ENCODE measurements around the gene F8. TPM values are rescaled to one million over a fixed set of nuclear protein-coding genes. Genes with fewer than 3 reads are reported as not detected.
A peak's percentile ranks its signal among the peaks of the same experiment; 100 is the strongest.
"Not testable (repeated sequence)": the region's sequence is repeated elsewhere in the genome, so short reads cannot be mapped to it uniquely, and the experiment has no call there.

F8 gene
- total RNA-seq, 1 experiment from 2014 or later, result 3.3 TPM

GRCh38 chrX:154850957-154851611 lies 171.4 kb downstream of the F8 start:
- Histone ChIP-seq H3K36me3 (no peaks in the 10 kb centered on the region), H3K4me1 (replicated peaks) (no peaks in the 10 kb centered on the region), H3K9me3 (replicated peaks) (no peaks in the 10 kb centered on the region), H3K27ac (no peak overlapping the region), H3K4me3 (no peak overlapping the region), H3K27me3 (replicated peaks) (no peaks in the 10 kb centered on the region)
- DNase-seq (ENCODE audit: low read depth in 1 of 2, low spot score in 2 of 2), result no peak

- no peak overlapping the region for H3K4me3 ChIP-seq
- H3K4me1 ChIP-seq (replicated peaks), result no peaks in the 10 kb centered on the region
- no peaks in the 10 kb centered on the region for H3K9me3 ChIP-seq (replicated peaks)
- H3K36me3 ChIP-seq, result no peaks in the 10 kb centered on the region
- no peaks in the 10 kb centered on the region for H3K27me3 ChIP-seq (replicated peaks)
- no peak overlapping the region for H3K27ac ChIP-seq
- DNase-seq (ENCODE audit: low read depth in 1 of 2, low spot score in 2 of 2), result peak in 1 of 2 experiments; percentile 25
Observed at GRCh38 chrX:154840856-154841255, 181.7 kb downstream of the F8 start.

GRCh38 chrX:154836163-154836562 lies 186.4 kb downstream of the F8 start:
- Histone ChIP-seq H3K9me3 (replicated peaks) (no peaks in the 10 kb centered on the region), H3K36me3 (no peaks in the 10 kb centered on the region), H3K27me3 (replicated peaks) (no peaks in the 10 kb centered on the region), H3K27ac (no peak overlapping the region), H3K4me3 (no peak overlapping the region), H3K4me1 (replicated peaks) (no peaks in the 10 kb centered on the region)
- DNase-seq (ENCODE audit: low read depth in 1 of 2, low spot score in 2 of 2), result no peak

- Histone ChIP-seq H3K27ac (no peak within 1 kb of the TSS), H3K4me3 (no peak within 1 kb of the TSS), H3K36me3 (no peaks in the 10 kb centered on the region), H3K9me3 (replicated peaks) (no peaks in the 10 kb centered on the region), H3K27me3 (replicated peaks) (no peaks in the 10 kb centered on the region), H3K4me1 (replicated peaks) (no peaks in the 10 kb centered on the region)
- DNase-seq (ENCODE audit: low read depth in 1 of 2, low spot score in 2 of 2), result no peak
Observed at GRCh38 chrX:154834562-154834961, 188.0 kb downstream of the F8 start, which contains the start of gene SMIM9. Gene SMIM9 (minus strand): TSS chrX:154834662. CDS start chrX:154830856, 3,806 bp downstream.

- H3K36me3 ChIP-seq, result no peaks in the 10 kb centered on the region
- no peak overlapping the region for H3K27ac ChIP-seq
- H3K4me1 ChIP-seq (replicated peaks), result no peaks in the 10 kb centered on the region
- H3K9me3 ChIP-seq (replicated peaks), result no peaks in the 10 kb centered on the region
- no peak for DNase-seq (ENCODE audit: low read depth in 1 of 2, low spot score in 2 of 2)
- H3K4me3 ChIP-seq, result no peak overlapping the region
- H3K27me3 ChIP-seq (replicated peaks), result no peaks in the 10 kb centered on the region
Observed at GRCh38 chrX:154833746-154834274, 188.7 kb downstream of the F8 start.

- Histone ChIP-seq H3K4me3 (no peak overlapping the region), H3K27me3 (replicated peaks) (no peaks in the 10 kb centered on the region), H3K36me3 (no peaks in the 10 kb centered on the region), H3K27ac (no peak overlapping the region), H3K4me1 (replicated peaks) (no peaks in the 10 kb centered on the region), H3K9me3 (replicated peaks) (no peaks in the 10 kb centered on the region)
- no peak for DNase-seq (ENCODE audit: low read depth in 1 of 2, low spot score in 2 of 2)
Observed at GRCh38 chrX:154829926-154830442, 192.5 kb downstream of the F8 start.

- H3K4me1 ChIP-seq (replicated peaks), result no peaks in the 10 kb centered on the region
- no peak for DNase-seq (ENCODE audit: low read depth in 1 of 2, low spot score in 2 of 2)
- no peaks in the 10 kb centered on the region for H3K9me3 ChIP-seq (replicated peaks)
- H3K27me3 ChIP-seq (replicated peaks), result no peaks in the 10 kb centered on the region
- no peak overlapping the region for H3K27ac ChIP-seq
- H3K4me3 ChIP-seq, result no peak overlapping the region
- no peaks in the 10 kb centered on the region for H3K36me3 ChIP-seq
Observed at GRCh38 chrX:154829134-154829533, 193.4 kb downstream of the F8 start.

- Histone ChIP-seq H3K4me3 (no peak overlapping the region), H3K9me3 (replicated peaks) (no peaks in the 10 kb centered on the region), H3K36me3 (no peaks in the 10 kb centered on the region), H3K27ac (no peak overlapping the region), H3K4me1 (replicated peaks) (no peaks in the 10 kb centered on the region), H3K27me3 (replicated peaks) (no peaks in the 10 kb centered on the region)
- DNase-seq (ENCODE audit: low read depth in 1 of 2, low spot score in 2 of 2), result no peak
Observed at GRCh38 chrX:154828016-154828408, 194.5 kb downstream of the F8 start.

- no peak overlapping the region for H3K27ac ChIP-seq
- no peaks in the 10 kb centered on the region for H3K36me3 ChIP-seq
- no peaks in the 10 kb centered on the region for H3K9me3 ChIP-seq (replicated peaks)
- no peaks in the 10 kb centered on the region for H3K27me3 ChIP-seq (replicated peaks)
- H3K4me3 ChIP-seq, result no peak overlapping the region
- no peaks in the 10 kb centered on the region for H3K4me1 ChIP-seq (replicated peaks)
- DNase-seq (ENCODE audit: low read depth in 1 of 2, low spot score in 2 of 2), result no peak
Observed at GRCh38 chrX:154827194-154828015, 195.1 kb downstream of the F8 start.

- H3K36me3 ChIP-seq; H3K27ac ChIP-seq; H3K4me1 ChIP-seq (replicated peaks); H3K4me3 ChIP-seq; H3K9me3 ChIP-seq (replicated peaks); H3K27me3 ChIP-seq (replicated peaks); DNase-seq (ENCODE audit: low read depth in 1 of 2, low spot score in 2 of 2): not testable (repeated sequence)
Observed at GRCh38 chrX:154825586-154825985, 196.9 kb downstream of the F8 start.

GRCh38 chrX:154824638-154825037 lies 197.9 kb downstream of the F8 start:
- Histone ChIP-seq H3K27ac (no peak overlapping the region), H3K27me3 (replicated peaks) (no peaks in the 10 kb centered on the region), H3K36me3 (no peaks in the 10 kb centered on the region), H3K9me3 (replicated peaks) (no peaks in the 10 kb centered on the region), H3K4me3 (no peak overlapping the region), H3K4me1 (replicated peaks) (no peaks in the 10 kb centered on the region)
- DNase-seq (ENCODE audit: low read depth in 1 of 2, low spot score in 2 of 2), result no peak

GRCh38 chrX:154822029-154822428 lies 200.5 kb downstream of the F8 start:
- no peak for DNase-seq (ENCODE audit: low read depth in 1 of 2, low spot score in 2 of 2)
- Histone ChIP-seq H3K4me1 (replicated peaks) (no peaks in the 10 kb centered on the region), H3K36me3 (no peaks in the 10 kb centered on the region), H3K9me3 (replicated peaks) (no peaks in the 10 kb centered on the region), H3K4me3 (no peak overlapping the region), H3K27ac (no peak overlapping the region), H3K27me3 (replicated peaks) (no peaks in the 10 kb centered on the region)

- no peaks in the 10 kb centered on the region for H3K36me3 ChIP-seq
- no peaks in the 10 kb centered on the region for H3K4me1 ChIP-seq (replicated peaks)
- H3K27ac ChIP-seq, result no peak overlapping the region
- no peak for DNase-seq (ENCODE audit: low read depth in 1 of 2, low spot score in 2 of 2)
- no peak overlapping the region for H3K4me3 ChIP-seq
- no peaks in the 10 kb centered on the region for H3K9me3 ChIP-seq (replicated peaks)
- no peaks in the 10 kb centered on the region for H3K27me3 ChIP-seq (replicated peaks)
Observed at GRCh38 chrX:154821523-154821922, 201.0 kb downstream of the F8 start.

GRCh38 chrX:154819771-154820341 lies 202.7 kb downstream of the F8 start:
- Histone ChIP-seq H3K4me1 (replicated peaks) (no peaks in the 10 kb centered on the region; the same call in 1 of the 2 replicates), H3K9me3 (replicated peaks) (no peaks in the 10 kb centered on the region), H3K27me3 (replicated peaks) (no peaks in the 10 kb centered on the region), H3K36me3 (no peaks in the 10 kb centered on the region), H3K4me3 (no peak overlapping the region), H3K27ac (no peak overlapping the region)
- no peak for DNase-seq (ENCODE audit: low read depth in 1 of 2, low spot score in 2 of 2)

Measured in SJSA1 (cell line).